IMR-90 (cell line): Measurements from ENCODE around the gene ZNF497. TPM values are rescaled to one million over a fixed set of nuclear protein-coding genes. Genes with fewer than 3 reads are reported as not detected.

Experiments used
- ATAC-seq: fragments of 200-7000 bp; cut with Tn5 transposase; 2 replicates; pipeline ENCODE4 v1.9.1; 2020; ENCODE audit warnings: low read depth, mild to moderate bottlenecking, moderate library complexity
- BruUV-seq: library from RNA; stranded (reverse); fragments of 400-500 nt; replicated peaks from 2 replicates; lab custom pipeline; 2021; lab: Mats Ljungman, UMichigan
- CTCF ChIA-PET: fragments of 300-600 bp; formaldehyde crosslinking; extraction: SDS; loops from one replicate; lab custom pipeline; 2021; ENCODE audit warnings: antibody characterized with exemption; lab: Yijun Ruan, JAX
- POLR2A ChIA-PET: fragments of 300-600 bp; sonication (Branson Sonifier 250); formaldehyde crosslinking; loops from one replicate; lab custom pipeline; 2022; ENCODE audit warnings: antibody characterized with exemption; ENCODE audit not compliant: unreplicated experiment; lab: Charles Lee
- DNase-seq: peaks from one replicate; pipeline ENCODE4 v3.0.0; 2013
- H2AFZ ChIP-seq: replicated peaks from 2 replicates; pipeline ENCODE3; 2013; ENCODE audit warnings: low read length, mild to moderate bottlenecking; ENCODE audit not compliant: poor library complexity
- H2AK5ac ChIP-seq: 2 replicates; pipeline ENCODE4 v1.6.1; 2013; ENCODE audit warnings: low read depth, low read length, inconsistent platforms
- H2AK9ac ChIP-seq: replicated peaks from 2 replicates; pipeline ENCODE3; 2013; ENCODE audit warnings: mild to moderate bottlenecking, low read depth, low read length, moderate library complexity; ENCODE audit not compliant: poor library complexity
- H2BK120ac ChIP-seq: 2 replicates; pipeline ENCODE4 v1.6.1; 2013; ENCODE audit warnings: low read depth, low read length, inconsistent platforms
- H2BK15ac ChIP-seq: 3 replicates; pipeline ENCODE4 v1.6.1; 2013; ENCODE audit warnings: low read depth, low read length, inconsistent platforms
- H2BK20ac ChIP-seq: 2 replicates; pipeline ENCODE4 v1.6.1; 2013; ENCODE audit warnings: low read depth, mild to moderate bottlenecking, inconsistent platforms, low read length, moderate library complexity
- H2BK5ac ChIP-seq: 2 replicates; pipeline ENCODE4 v1.6.1; 2013; ENCODE audit warnings: mild to moderate bottlenecking, low read depth, low read length, inconsistent platforms; ENCODE audit not compliant: poor library complexity, severe bottlenecking
- H3K14ac ChIP-seq: replicated peaks from 2 replicates; pipeline ENCODE4 v1.6.1; 2013; ENCODE audit warnings: low read depth, low read length, inconsistent platforms
- H3K18ac ChIP-seq: 2 replicates; pipeline ENCODE4 v1.6.1; 2013; ENCODE audit warnings: low read depth, low read length, control low read depth
- H3K23ac ChIP-seq: 2 replicates; pipeline ENCODE4 v1.6.1; 2013; ENCODE audit warnings: low read depth, low read length, inconsistent platforms
- H3K27ac ChIP-seq: 2 replicates; pipeline ENCODE4 v1.5.1; 2013; ENCODE audit warnings: mild to moderate bottlenecking, control low read depth, low read length; ENCODE audit not compliant: insufficient read depth
- H3K27me3 ChIP-seq: 2 replicates; pipeline ENCODE4 v1.6.1; 2013; ENCODE audit warnings: low read length; ENCODE audit not compliant: control insufficient read depth, insufficient read depth
- H3K36me3 ChIP-seq: 2 replicates; pipeline ENCODE4 v1.6.1; 2013; ENCODE audit warnings: low read length, mixed read lengths; ENCODE audit not compliant: control insufficient read depth, insufficient read depth
- H3K4ac ChIP-seq: 2 replicates; pipeline ENCODE4 v1.6.1; 2013; ENCODE audit warnings: low read depth, low read length, inconsistent platforms
- H3K4me1 ChIP-seq: 2 replicates; pipeline ENCODE4 v1.6.1; 2013; ENCODE audit warnings: low read length, mixed read lengths; ENCODE audit not compliant: control insufficient read depth, insufficient read depth
- H3K4me2 ChIP-seq: 2 replicates; pipeline ENCODE4 v1.6.1; 2013; ENCODE audit warnings: low read depth, mild to moderate bottlenecking, control low read depth, low read length, moderate library complexity
- H3K4me3 ChIP-seq: 2 replicates; pipeline ENCODE4 v1.5.1; 2013; ENCODE audit warnings: low read depth, mild to moderate bottlenecking, control low read depth, low read length, moderate library complexity; ENCODE audit not compliant: insufficient read depth
- H3K56ac ChIP-seq: 2 replicates; pipeline ENCODE4 v1.6.1; 2013; ENCODE audit warnings: low read length, inconsistent platforms; ENCODE audit not compliant: insufficient read depth; ENCODE audit errors: extremely low read depth
- H3K79me1 ChIP-seq, 2 experiments: 2 replicates each; pipeline ENCODE4 v1.6.1; 2013; ENCODE audit warnings: low read length in 2 of 2, inconsistent platforms in 1 of 2, low read depth in 1 of 2
- H3K9ac ChIP-seq: 2 replicates; pipeline ENCODE4 v1.6.1; 2013; ENCODE audit warnings: low read depth, low read length, control low read depth
- H3K9me1 ChIP-seq: 2 replicates; pipeline ENCODE4 v1.6.1; 2013; ENCODE audit warnings: low read length, inconsistent platforms; ENCODE audit not compliant: insufficient read depth
- H3K9me3 ChIP-seq: 2 replicates; pipeline ENCODE4 v1.6.1; 2013; ENCODE audit warnings: low read length; ENCODE audit not compliant: control insufficient read depth, insufficient read depth
- H4K20me1 ChIP-seq: 2 replicates; pipeline ENCODE4 v1.6.1; 2013; ENCODE audit warnings: low read length, inconsistent platforms; ENCODE audit not compliant: insufficient read depth
- H4K5ac ChIP-seq: 2 replicates; pipeline ENCODE4 v1.6.1; 2013; ENCODE audit warnings: mild to moderate bottlenecking, low read depth, low read length, control low read depth
- H4K8ac ChIP-seq, 2 experiments: 2 replicates each; pipeline ENCODE4 v1.6.1; 2013; ENCODE audit warnings: low read depth in 2 of 2, low read length in 2 of 2, control low read depth in 1 of 2, inconsistent platforms in 1 of 2
- H4K91ac ChIP-seq: 2 replicates; pipeline ENCODE4 v1.6.1; 2013; ENCODE audit warnings: low read depth, low read length, inconsistent platforms; ENCODE audit not compliant: insufficient read depth
- BHLHE40 ChIP-seq: fragments of 150-350 bp; IDR thresholded peaks from 2 replicates; pipeline ENCODE4 v1.6.1; 2016; ENCODE audit warnings: mild to moderate bottlenecking, low read depth, low read length
- CHD1 ChIP-seq: IDR thresholded peaks from 2 replicates; pipeline ENCODE4 v1.6.1; 2012; ENCODE audit warnings: low read depth, low read length, improper control_type of control experiment
- FOS ChIP-seq: fragments of 150-350 bp; IDR thresholded peaks from 2 replicates; pipeline ENCODE4 v1.6.1; 2016; ENCODE audit warnings: low read depth, low read length
- MAFK ChIP-seq: IDR thresholded peaks from 2 replicates; pipeline ENCODE4 v1.6.1; 2012; ENCODE audit warnings: low read depth, low read length, improper control_type of control experiment
- MAZ ChIP-seq: IDR thresholded peaks from 2 replicates; pipeline ENCODE4 v1.6.1; 2012; ENCODE audit warnings: low read depth, mild to moderate bottlenecking, low read length, improper control_type of control experiment, moderate library complexity, borderline replicate concordance
- MXI1 ChIP-seq: IDR thresholded peaks from 2 replicates; pipeline ENCODE4 v1.6.1; 2012; ENCODE audit warnings: low read depth, mild to moderate bottlenecking, low read length, moderate library complexity, borderline replicate concordance
- NFE2L2 ChIP-seq: fragments of 150-350 bp; IDR thresholded peaks from 2 replicates; pipeline ENCODE4 v1.6.1; 2016; ENCODE audit warnings: low read depth, mild to moderate bottlenecking, low read length
- RAD21 ChIP-seq: IDR thresholded peaks from 2 replicates; pipeline ENCODE4 v1.6.1; 2012; ENCODE audit warnings: low read length, improper control_type of control experiment
- RCOR1 ChIP-seq: IDR thresholded peaks from 2 replicates; pipeline ENCODE4 v1.6.1; 2012; ENCODE audit warnings: mild to moderate bottlenecking, low read length, improper control_type of control experiment; ENCODE audit not compliant: insufficient replicate concordance
- SMC3 ChIP-seq: fragments of 150-350 bp; IDR thresholded peaks from 2 replicates; pipeline ENCODE4 v1.6.1; 2016; ENCODE audit warnings: low read depth, mild to moderate bottlenecking, antibody characterized with exemption, low read length, moderate library complexity
- WGBS, 2 experiments: methylation state at CpG; one replicate each; pipeline versions ENCODE4 v1.1.5 to v1.1.7; 2013; ENCODE audit warnings: missing lambda C conversion rate in 2 of 2; ENCODE audit not compliant: insufficient read length in 1 of 2; ENCODE audit errors: extremely low coverage in 2 of 2; 5-methylcytosine and 5-hydroxymethylcytosine counted together
- dilution Hi-C: fragments of 300-500 bp; cut with HindIII; formaldehyde crosslinking; loops from one replicate; pipeline ENCODE4 v1.14.3; 2018; ENCODE audit warnings: low sequenced_read_pairs; ENCODE audit not compliant: unreplicated experiment
- in situ Hi-C: fragments of 300-500 bp; cut with MboI; formaldehyde crosslinking; loops from 3 replicates; pipeline ENCODE4 v1.14.3; 2019; ENCODE audit warnings: low sequenced_read_pairs, inconsistent platforms, mixed read lengths
- intact Hi-C: fragments of 100-400 bp; cut with micrococcal nuclease; formaldehyde crosslinking; loops from 2 replicates; pipeline ENCODE4 v1.10.0; 2022
- polyA plus RNA-seq, 3 experiments: library from polyadenylated mRNA; depleted of rRNA; stranded (reverse); fragments of >200 nt; gene quantifications; 2 replicates each; pipeline ENCODE4 v1.2.3, GENCODE V29; 2012; ENCODE audit warnings: low replicate concordance in 1 of 3
- total RNA-seq: library from RNA; depleted of rRNA; stranded (reverse); fragments of >200 nt; gene quantifications from 2 replicates; pipeline ENCODE4 v1.2.3, GENCODE V29; 2012
- TF ChIP-seq, protein P1 (sequence below): fragments of 150-350 bp; IDR thresholded peaks from 2 replicates; pipeline ENCODE4 v1.6.1; 2017; ENCODE audit warnings: mild to moderate bottlenecking, antibody characterized with exemption, low read length, low read depth
- TF ChIP-seq, protein P2 (sequence below): conservative IDR thresholded peaks from 2 replicates; pipeline ENCODE4 v1.5.1; 2012; ENCODE audit warnings: mild to moderate bottlenecking, low read depth, low read length, improper control_type of control experiment

Gene ZNF497
- total and polyA plus RNA-seq, 2 of the 4 experiments (the other 2 are of a cell fraction): 0.18 to 0.24 TPM

DNA sequence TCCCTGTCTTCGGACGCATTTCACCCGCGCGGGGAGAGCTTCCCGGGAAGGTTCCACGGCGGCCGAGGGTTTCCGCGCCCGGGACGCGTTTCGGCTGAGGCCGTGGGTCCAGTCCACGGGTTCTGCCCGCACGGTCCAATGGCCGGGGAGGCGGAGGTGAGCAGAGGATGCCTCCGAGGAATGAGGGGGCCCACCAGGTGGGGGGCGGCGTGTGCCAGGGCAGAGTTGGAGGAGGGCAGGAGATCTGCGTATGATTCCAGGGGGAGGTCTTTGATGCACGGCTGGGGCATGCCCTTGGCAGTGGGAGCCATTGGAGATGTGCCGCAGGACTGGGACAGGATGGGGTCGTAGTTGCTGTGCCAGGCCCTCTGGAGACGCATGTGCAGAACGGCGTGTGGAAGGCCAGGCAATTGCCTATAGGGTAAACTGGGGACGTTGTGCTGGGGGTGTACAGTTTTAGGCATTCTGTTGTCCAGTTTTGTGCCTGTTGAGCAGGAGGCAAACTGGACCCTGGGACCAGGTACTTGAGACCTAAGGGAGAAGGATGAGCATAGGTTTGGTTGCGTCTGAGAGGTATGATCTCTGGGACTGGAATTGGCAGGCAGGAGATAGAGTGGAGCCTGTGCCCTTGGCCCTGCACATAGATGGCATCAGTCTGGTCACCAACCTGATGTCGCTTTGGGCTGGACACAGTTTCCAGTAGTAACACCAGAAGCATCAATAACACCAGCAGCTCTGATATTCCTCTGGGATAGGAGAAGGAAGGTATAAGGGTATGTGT lies 46.6 kb upstream of the ZNF497 start:
- Histone ChIP-seq H2AFZ (peak overlapping the region; percentile 91), H3K79me1 (peaks cover 26 to 42% of the 10 kb centered on the region in 2 experiments), H4K20me1 (peaks cover 12% of the 10 kb centered on the region), H4K91ac (peak overlapping the region; percentile 76), H3K56ac (peak overlapping the region; percentile 36; the same call in 1 of the 2 replicates), H3K9ac (peak overlapping the region; percentile 78), H3K4ac (peak overlapping the region; percentile 83), H2AK9ac (peak overlapping the region; percentile 98), H2BK5ac (peak overlapping the region; percentile 57), H3K23ac (peak overlapping the region; percentile 70), H3K4me1 (peaks cover 11% of the 10 kb centered on the region), H3K27ac (peak overlapping the region; percentile 80), H3K18ac (no peak overlapping the region; the same call in 1 of the 2 replicates), H2AK5ac (peak overlapping the region; percentile 80), H4K8ac (peak overlapping the region; percentile 28 to 68), H3K4me2 (peak overlapping the region; percentile 90), H3K4me3 (peak overlapping the region; percentile 95), H3K36me3 (no peaks in the 10 kb centered on the region), H2BK120ac (peak overlapping the region; percentile 18; the same call in 1 of the 2 replicates), H3K27me3 (no peaks in the 10 kb centered on the region), H3K9me3 (no peaks in the 10 kb centered on the region), H3K14ac (peak overlapping the region; percentile 64), H4K5ac (peak overlapping the region; percentile 38), H3K9me1 (peaks cover 21% of the 10 kb centered on the region), H2BK15ac (no peak overlapping the region), H2BK20ac (no peak overlapping the region)
- in situ Hi-C loops: no loop called here
- DNase-seq (peak; percentile 22), ATAC-seq (peak; percentile 36)
- POLR2A ChIA-PET: no interaction called here
- intact Hi-C loops: loop anchor here (2.0 kb wide), 1 partner anchor 32 kb away; the partner anchor contains the start of gene ZNF132
- CTCF ChIA-PET: no interaction called here
- dilution Hi-C loops: no loop called here
- 0% methylated on average over 19 of the region's 34 CpGs; no CpG with 5 or more reads in 1 of the 2 experiments for WGBS, 2 experiments
- TF ChIP-seq NFE2L2 (no peak), RCOR1 (no peak), MAFK (no peak), FOS (no peak), SMC3 (no peak), MAZ (no peak), MXI1 (no peak; the same call in 1 of the 2 replicates), RAD21 (no peak), BHLHE40 (no peak), CHD1 (no peak)
- TF ChIP-seq, protein P1, sequence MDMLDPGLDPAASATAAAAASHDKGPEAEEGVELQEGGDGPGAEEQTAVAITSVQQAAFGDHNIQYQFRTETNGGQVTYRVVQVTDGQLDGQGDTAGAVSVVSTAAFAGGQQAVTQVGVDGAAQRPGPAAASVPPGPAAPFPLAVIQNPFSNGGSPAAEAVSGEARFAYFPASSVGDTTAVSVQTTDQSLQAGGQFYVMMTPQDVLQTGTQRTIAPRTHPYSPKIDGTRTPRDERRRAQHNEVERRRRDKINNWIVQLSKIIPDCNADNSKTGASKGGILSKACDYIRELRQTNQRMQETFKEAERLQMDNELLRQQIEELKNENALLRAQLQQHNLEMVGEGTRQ: no peak
- TF ChIP-seq, protein P2, sequence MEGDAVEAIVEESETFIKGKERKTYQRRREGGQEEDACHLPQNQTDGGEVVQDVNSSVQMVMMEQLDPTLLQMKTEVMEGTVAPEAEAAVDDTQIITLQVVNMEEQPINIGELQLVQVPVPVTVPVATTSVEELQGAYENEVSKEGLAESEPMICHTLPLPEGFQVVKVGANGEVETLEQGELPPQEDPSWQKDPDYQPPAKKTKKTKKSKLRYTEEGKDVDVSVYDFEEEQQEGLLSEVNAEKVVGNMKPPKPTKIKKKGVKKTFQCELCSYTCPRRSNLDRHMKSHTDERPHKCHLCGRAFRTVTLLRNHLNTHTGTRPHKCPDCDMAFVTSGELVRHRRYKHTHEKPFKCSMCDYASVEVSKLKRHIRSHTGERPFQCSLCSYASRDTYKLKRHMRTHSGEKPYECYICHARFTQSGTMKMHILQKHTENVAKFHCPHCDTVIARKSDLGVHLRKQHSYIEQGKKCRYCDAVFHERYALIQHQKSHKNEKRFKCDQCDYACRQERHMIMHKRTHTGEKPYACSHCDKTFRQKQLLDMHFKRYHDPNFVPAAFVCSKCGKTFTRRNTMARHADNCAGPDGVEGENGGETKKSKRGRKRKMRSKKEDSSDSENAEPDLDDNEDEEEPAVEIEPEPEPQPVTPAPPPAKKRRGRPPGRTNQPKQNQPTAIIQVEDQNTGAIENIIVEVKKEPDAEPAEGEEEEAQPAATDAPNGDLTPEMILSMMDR: no peak
- no TSS peak for BruUV-seq
